Ovary (tissue), 9 donors: ENCODE results near the gene HUNK. TPM values are rescaled to one million over a fixed set of nuclear protein-coding genes. Genes with fewer than 3 reads are reported as not detected.

ENCODE experiments used
- DNase-seq, 5 donors: peaks; one replicate each; pipeline ENCODE4 v3.0.0-alpha.2; 2019 to 2020
- H3K27ac ChIP-seq, 2 donors: fragments of 200-600 bp; one replicate each; pipeline versions ENCODE4 v1.5.1 to v1.8.0; 2019 to 2022
- H3K27me3 ChIP-seq: fragments of 200-600 bp; one replicate; pipeline ENCODE4 v1.8.0; 2022
- H3K36me3 ChIP-seq: fragments of 200-600 bp; sonication (generic); one replicate; pipeline ENCODE4 v1.5.1; 2019
- H3K4me1 ChIP-seq: one replicate; pipeline ENCODE4 v1.8.1; 2013; ENCODE audit warnings: mild to moderate bottlenecking, moderate library complexity; ENCODE audit not compliant: insufficient read depth
- H3K4me3 ChIP-seq: fragments of 200-600 bp; sonication (generic); one replicate; pipeline ENCODE4 v1.5.1; 2017
- H3K9me3 ChIP-seq, 2 donors: fragments of 200-600 bp in 1 of 2; sonication (generic) in 1 of 2; one replicate each; pipeline versions ENCODE4 v1.5.1 to v1.8.1; 2013 to 2019; ENCODE audit warnings: mild to moderate bottlenecking in 1 of 2, moderate library complexity in 1 of 2
- EP300 ChIP-seq: sonication (generic); formaldehyde crosslinking; IDR thresholded peaks from one replicate; pipeline ENCODE4 v1.6.1; 2017; ENCODE audit warnings: antibody characterized with exemption
- POLR2A ChIP-seq: fragments of 450-650 bp; IDR thresholded peaks from one replicate; pipeline ENCODE4 v1.6.1; 2017; ENCODE audit warnings: antibody characterized with exemption, mild to moderate bottlenecking, moderate library complexity
- WGBS, 3 donors: extraction: QIAGEN DNeasy Blood & Tissue Kit in 1 of 3; methylation state at CpG; one replicate each; pipeline versions ENCODE4 v1.1.5 to v1.1.7; 2013 to 2017; 5-methylcytosine and 5-hydroxymethylcytosine counted together
- intact Hi-C, 4 donors: fragments of 100-400 bp; cut with DNase I; formaldehyde crosslinking; loops; one replicate each; pipeline versions ENCODE4 v1.11.0 to v1.15.1; 2022 to 2023
- polyA plus RNA-seq, 2 donors: library from polyadenylated mRNA; stranded (reverse); fragments of 200-250 nt in 1 of 2; fragments of 350-450 nt in 1 of 2; fragmentation: Illumina TruSeq in 1 of 2; extraction: RNeasy Lipid Tissue Mini Kit (QIAGEN cat#74804) in 1 of 2; gene quantifications; one replicate each; pipeline ENCODE4 v1.2.3, GENCODE V29; 2013 to 2014
- total RNA-seq, 7 donors: library from RNA; depleted of rRNA in 2 of 7; stranded (reverse); fragments of >200 nt in 2 of 7; fragmentation: NEBNext Ultra II Directional in 3 of 7; extraction: Animal tissue kit (Norgen Biotek cat#: 25700) in 3 of 7; gene quantifications; one replicate each; pipeline versions ENCODE4 v1.1.0 to v1.2.4, GENCODE V29; 2016 to 2023
- TF ChIP-seq, protein P1 (sequence below), 3 donors: fragments of 450-650 bp in 2 of 3; fragments of 200-600 bp in 1 of 3; IDR thresholded peaks; one replicate each; pipeline versions ENCODE4 v1.5.1 to v1.8.0; 2016 to 2022; ENCODE audit warnings: antibody characterized with exemption in 3 of 3, mild to moderate bottlenecking in 1 of 3
- donor health status: DM: no; HTN: no; CAD: no; lungs with moderate emphysema.
- donor health status: DM: no; HTN: no; CAD: no.
- donor health status: Bipolar disorder and iron deficiency.
- donor health status: DM: yes; HTN: yes; CAD: no.
- donor health status: DM: no; HTN: no; CAD: no.
- donor health status: DM: yes; HTN: yes; CAD: no.

Gene HUNK
- total and polyA plus RNA-seq, 9 donors = under 0.01 to 4.9 (median 1.6) TPM

DNA sequence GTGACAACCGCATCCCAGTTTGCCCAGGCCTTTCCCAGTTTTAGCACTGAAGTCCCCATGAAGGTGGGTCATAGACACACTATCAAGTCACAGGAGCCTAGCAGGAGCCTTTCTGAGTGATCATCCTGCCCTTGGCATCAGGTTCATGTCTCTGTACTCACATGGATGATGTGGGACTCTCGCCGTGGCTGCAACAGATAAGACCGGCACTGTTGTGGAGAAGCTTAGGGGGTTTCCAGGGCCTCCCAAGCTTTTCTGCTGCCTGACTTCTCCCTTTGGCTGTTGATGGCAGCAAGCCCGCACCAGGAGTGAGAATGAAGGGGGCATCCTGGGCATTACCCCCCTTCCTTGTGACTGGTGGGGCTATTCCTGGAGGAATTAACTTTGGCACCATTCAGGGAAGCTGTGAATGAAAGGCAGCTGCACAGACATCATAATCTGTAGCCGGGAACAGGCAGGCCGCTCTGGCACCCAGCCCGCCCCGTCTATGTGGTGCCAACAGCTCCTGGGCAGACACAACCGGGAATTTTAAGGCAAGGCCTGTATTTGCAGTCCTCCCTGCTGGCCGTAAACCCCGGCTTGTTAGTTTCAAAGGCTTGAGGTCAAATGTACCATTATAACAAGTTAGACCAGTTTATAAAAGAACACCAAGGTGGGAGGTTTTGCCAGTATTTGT, 148.6 kb downstream of the HUNK start:
- Histone ChIP-seq H3K27ac (no peak overlapping the region), H3K9me3 (no peaks in the 10 kb centered on the region), H3K27me3 (no peaks in the 10 kb centered on the region), H3K4me3 (no peak overlapping the region), H3K36me3 (no peaks in the 10 kb centered on the region), H3K4me1 (no peaks in the 10 kb centered on the region)
- peak in 2 of 5 donors; percentile 24 to 60 for DNase-seq
- intact Hi-C loops = no loop called here
- TF ChIP-seq POLR2A = no peak
- TF ChIP-seq, protein P1, sequence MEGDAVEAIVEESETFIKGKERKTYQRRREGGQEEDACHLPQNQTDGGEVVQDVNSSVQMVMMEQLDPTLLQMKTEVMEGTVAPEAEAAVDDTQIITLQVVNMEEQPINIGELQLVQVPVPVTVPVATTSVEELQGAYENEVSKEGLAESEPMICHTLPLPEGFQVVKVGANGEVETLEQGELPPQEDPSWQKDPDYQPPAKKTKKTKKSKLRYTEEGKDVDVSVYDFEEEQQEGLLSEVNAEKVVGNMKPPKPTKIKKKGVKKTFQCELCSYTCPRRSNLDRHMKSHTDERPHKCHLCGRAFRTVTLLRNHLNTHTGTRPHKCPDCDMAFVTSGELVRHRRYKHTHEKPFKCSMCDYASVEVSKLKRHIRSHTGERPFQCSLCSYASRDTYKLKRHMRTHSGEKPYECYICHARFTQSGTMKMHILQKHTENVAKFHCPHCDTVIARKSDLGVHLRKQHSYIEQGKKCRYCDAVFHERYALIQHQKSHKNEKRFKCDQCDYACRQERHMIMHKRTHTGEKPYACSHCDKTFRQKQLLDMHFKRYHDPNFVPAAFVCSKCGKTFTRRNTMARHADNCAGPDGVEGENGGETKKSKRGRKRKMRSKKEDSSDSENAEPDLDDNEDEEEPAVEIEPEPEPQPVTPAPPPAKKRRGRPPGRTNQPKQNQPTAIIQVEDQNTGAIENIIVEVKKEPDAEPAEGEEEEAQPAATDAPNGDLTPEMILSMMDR (IDR thresholded peaks at IDR 0.05) = no peak
- TF ChIP-seq EP300 = no peak
- 50 to 61% (median 53%) methylated on average over 12 of the region's 12 CpGs for WGBS, 3 donors

DNA sequence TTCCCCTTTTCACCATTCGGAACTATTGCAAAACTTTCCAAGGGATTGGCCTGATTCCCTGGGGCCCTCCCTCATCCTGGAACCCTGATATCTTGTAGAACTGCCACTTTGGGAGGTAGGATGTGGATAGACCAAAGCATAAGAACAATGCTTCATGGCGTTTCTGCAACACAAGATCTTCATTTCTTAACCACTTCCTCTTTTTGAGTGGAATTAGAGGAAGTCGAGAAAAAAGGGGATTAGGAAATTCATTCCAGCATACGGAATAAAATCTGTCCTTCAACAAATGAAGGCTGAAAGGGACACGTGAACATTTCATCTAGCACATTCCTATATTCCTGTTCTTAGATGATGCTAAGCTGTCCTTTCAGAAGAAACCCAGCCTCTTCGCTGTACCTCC, 149.3 kb downstream of the HUNK start:
- intact Hi-C loops = no loop called here
- no peak overlapping the region for H3K27ac ChIP-seq
- 74 to 80% (median 77%) methylated on average over 6 of the region's 6 CpGs for WGBS, 3 donors
- DNase-seq = no peak
- H3K27me3 ChIP-seq = no peaks in the 10 kb centered on the region
- TF ChIP-seq POLR2A (no peak), EP300 (no peak)
- TF ChIP-seq, protein P1 (IDR thresholded peaks at IDR 0.05) = no peak
- no peaks in the 10 kb centered on the region for H3K4me1 ChIP-seq
- no peak overlapping the region for H3K4me3 ChIP-seq
- H3K9me3 ChIP-seq = no peaks in the 10 kb centered on the region
- H3K36me3 ChIP-seq = no peaks in the 10 kb centered on the region

DNA sequence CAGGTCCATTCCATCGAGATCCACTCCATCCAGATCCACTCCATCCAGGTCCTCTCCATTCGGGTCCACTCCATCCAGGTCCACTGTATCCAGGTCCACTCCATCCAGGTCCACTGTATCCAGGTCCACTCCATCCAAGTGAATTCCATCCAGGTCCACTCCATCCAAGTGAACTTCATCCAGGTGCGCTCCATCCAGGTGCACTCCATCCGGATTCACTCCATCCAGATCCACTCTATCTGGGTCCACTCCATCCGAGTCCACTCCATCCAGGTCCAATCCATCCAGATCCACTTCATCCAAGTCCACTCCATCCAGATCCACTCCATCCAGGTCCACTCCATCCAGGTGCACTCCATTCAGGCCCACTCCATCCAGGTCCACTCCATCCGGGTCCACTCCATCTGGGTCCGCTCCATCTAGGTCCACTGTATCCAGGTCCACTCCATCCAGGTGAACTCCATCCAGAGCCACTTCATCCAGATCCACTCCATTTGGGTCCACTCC, 157.4 kb downstream of the HUNK start:
- Histone ChIP-seq H3K9me3 (no peaks in the 10 kb centered on the region), H3K27me3 (no peaks in the 10 kb centered on the region), H3K27ac (no peak overlapping the region), H3K4me1 (no peaks in the 10 kb centered on the region), H3K4me3 (no peak overlapping the region), H3K36me3 (no peaks in the 10 kb centered on the region)
- intact Hi-C loops = no loop called here
- TF ChIP-seq EP300 (no peak), POLR2A (no peak)
- TF ChIP-seq, protein P1 (IDR thresholded peaks at IDR 0.05) = no peak
- WGBS, 3 donors = 63 to 73% (median 72%) methylated on average over 7 of the region's 7 CpGs
- no peak for DNase-seq

DNA sequence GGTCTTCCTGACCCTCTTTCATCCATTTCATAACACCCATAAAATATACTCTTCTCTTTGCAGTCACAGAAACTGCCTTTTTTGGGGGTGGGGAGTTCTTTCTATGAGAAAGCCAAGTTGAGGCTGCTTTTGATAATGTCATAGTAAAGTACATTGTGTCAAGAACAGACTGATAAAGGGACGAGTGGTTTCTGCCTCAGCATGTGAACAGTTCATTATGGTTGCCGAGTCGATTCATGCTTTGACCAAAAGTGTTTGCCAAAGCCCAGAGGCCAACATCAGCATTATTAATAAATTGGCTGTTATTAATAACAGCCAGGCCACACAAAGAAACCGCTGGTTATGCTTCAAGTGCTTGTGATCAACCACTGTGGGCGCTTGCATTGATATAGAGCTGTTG, 162.0 kb downstream of the HUNK start:
- H3K27ac ChIP-seq = no peak overlapping the region
- intact Hi-C loops = no loop called here
- H3K27me3 ChIP-seq = no peaks in the 10 kb centered on the region
- no peak overlapping the region for H3K4me3 ChIP-seq
- WGBS, 3 donors = 44 to 67% (median 64%) methylated on average over 5 of the region's 5 CpGs
- H3K9me3 ChIP-seq = no peaks in the 10 kb centered on the region
- H3K4me1 ChIP-seq = no peaks in the 10 kb centered on the region
- DNase-seq = no peak
- no peaks in the 10 kb centered on the region for H3K36me3 ChIP-seq
- TF ChIP-seq POLR2A (no peak), EP300 (no peak)
- TF ChIP-seq, protein P1 (IDR thresholded peaks at IDR 0.05) = no peak
